ENCODE measurements around the gene NGEF.

Gene NGEF

DNA sequence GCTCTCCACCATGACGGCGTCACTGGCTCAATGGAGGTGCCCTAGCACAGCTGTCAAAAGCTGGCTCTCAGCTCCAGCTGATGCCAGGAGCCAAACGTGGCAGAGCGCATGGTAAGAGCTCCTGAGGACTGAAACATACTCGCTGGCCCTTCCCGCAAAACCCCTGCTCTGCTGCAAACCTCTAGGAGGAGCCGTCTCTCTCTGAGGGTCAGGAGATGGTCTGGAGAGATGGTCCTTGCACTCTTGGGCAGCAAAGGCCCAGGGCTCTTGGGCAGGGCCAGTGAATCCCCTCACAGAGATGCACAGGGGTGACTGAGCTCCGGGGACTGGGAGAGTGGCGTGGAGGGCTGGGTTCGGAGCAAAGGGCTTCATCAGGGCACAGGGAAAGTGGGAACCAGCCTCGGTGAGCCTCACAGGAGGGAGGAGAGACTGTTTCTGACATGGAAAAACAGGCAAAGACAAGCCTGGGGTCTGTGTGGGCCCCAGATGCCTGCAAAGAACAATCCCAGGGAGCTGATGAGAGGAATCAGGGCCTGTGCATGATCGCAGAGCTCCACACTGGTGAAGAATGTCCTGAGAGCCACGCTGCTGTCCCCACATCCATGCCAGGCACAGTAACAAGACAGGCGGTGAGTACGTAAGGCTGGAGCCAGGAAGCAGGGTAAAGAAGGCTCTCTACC, 125.7 kb downstream of the NGEF start:
- TF ChIP-seq SIN3A (IDR thresholded peaks at IDR 0.05; ENCODE audit: borderline replicate concordance, insufficient read depth, low read length) (no peak), REST (IDR thresholded peaks at IDR 0.05; ENCODE audit: insufficient read depth in 1 of 2, low read depth in 2 of 2, low read length in 2 of 2) (no peak), TAF1 (IDR thresholded peaks at IDR 0.05; ENCODE audit: borderline replicate concordance, insufficient read depth, low read length) (no peak), FOXP2 (optimal IDR thresholded peaks at IDR 0.05; ENCODE audit: borderline replicate concordance, extremely low read depth, extremely low read length, insufficient read depth) (no peak), POLR2AphosphoS5 (IDR thresholded peaks at IDR 0.05; ENCODE audit: low read depth, low read length) (no peak)

- TF ChIP-seq TAF1 (IDR thresholded peaks at IDR 0.05; ENCODE audit: borderline replicate concordance, insufficient read depth, low read length): no peak
- no peak for TF ChIP-seq FOXP2 (optimal IDR thresholded peaks at IDR 0.05; ENCODE audit: borderline replicate concordance, extremely low read depth, extremely low read length, insufficient read depth)
- TF ChIP-seq REST (IDR thresholded peaks at IDR 0.05; ENCODE audit: insufficient read depth in 1 of 2, low read depth in 2 of 2, low read length in 2 of 2): no peak
- no peak for TF ChIP-seq SIN3A (IDR thresholded peaks at IDR 0.05; ENCODE audit: borderline replicate concordance, insufficient read depth, low read length)
- TF ChIP-seq POLR2AphosphoS5 (IDR thresholded peaks at IDR 0.05; ENCODE audit: low read depth, low read length): no peak
Observed at GRCh38 chr2:232886632-232887031, 126.4 kb downstream of the NGEF start.

- TF ChIP-seq REST (IDR thresholded peaks at IDR 0.05; ENCODE audit: insufficient read depth in 1 of 2, low read depth in 2 of 2, low read length in 2 of 2) (no peak), FOXP2 (optimal IDR thresholded peaks at IDR 0.05; ENCODE audit: borderline replicate concordance, extremely low read depth, extremely low read length, insufficient read depth) (no peak), POLR2AphosphoS5 (IDR thresholded peaks at IDR 0.05; ENCODE audit: low read depth, low read length) (no peak), SIN3A (IDR thresholded peaks at IDR 0.05; ENCODE audit: borderline replicate concordance, insufficient read depth, low read length) (no peak), TAF1 (IDR thresholded peaks at IDR 0.05; ENCODE audit: borderline replicate concordance, insufficient read depth, low read length) (no peak)
Observed at GRCh38 chr2:232886176-232886575, 126.9 kb downstream of the NGEF start.

DNA sequence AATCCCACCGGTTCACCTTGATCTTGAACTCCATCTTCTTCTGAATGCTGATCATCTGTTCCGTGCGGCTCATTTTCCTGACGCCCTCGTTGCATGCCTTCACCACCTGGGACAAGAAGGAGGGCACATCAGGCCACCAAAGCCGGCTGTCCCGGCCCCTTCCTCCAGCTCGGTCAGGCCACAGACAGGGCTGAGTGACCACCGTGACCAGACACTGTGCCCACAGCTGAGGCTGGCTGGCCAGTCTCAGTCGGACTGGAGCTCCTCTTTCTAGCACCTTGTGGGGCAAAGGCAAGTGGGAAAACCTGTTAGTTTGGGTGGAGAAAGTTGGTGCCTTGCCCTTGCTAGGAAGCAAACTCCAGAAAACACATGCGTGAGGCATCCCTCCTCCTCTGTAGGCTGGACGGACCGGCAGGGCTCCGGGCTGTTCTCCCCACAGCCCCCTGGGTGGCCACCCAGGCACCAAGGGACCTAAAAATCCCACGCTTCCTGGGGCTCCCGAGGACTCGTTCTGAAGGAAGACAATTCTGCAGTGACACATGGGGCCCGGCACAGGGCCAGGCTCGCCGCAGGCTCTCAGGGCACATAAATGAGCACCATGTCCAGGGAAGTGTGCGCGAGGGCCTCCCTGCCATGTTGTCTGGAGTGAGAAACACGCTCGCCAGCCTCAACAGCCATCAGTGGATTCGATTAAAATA, 127.6 kb downstream of the NGEF start:
- TF ChIP-seq REST (IDR thresholded peaks at IDR 0.05; ENCODE audit: insufficient read depth in 1 of 2, low read depth in 2 of 2, low read length in 2 of 2): no peak
- no peak for TF ChIP-seq TAF1 (IDR thresholded peaks at IDR 0.05; ENCODE audit: borderline replicate concordance, insufficient read depth, low read length)
- TF ChIP-seq FOXP2 (optimal IDR thresholded peaks at IDR 0.05; ENCODE audit: borderline replicate concordance, extremely low read depth, extremely low read length, insufficient read depth): no peak
- TF ChIP-seq POLR2AphosphoS5 (IDR thresholded peaks at IDR 0.05; ENCODE audit: low read depth, low read length): no peak
- no peak for TF ChIP-seq SIN3A (IDR thresholded peaks at IDR 0.05; ENCODE audit: borderline replicate concordance, insufficient read depth, low read length)
